Effector memory CD8-positive, alpha-beta T cell (primary cell): ENCODE measurements around the gene ZACN.
A peak's percentile ranks its signal among the peaks of the same experiment; 100 is the strongest.

Experiments
- ATAC-seq: fragments of 150-1000 bp; cut with Tn5 transposase; replicated peaks from 2 replicates; pipeline ENCODE4 v1.10.0; 2021; ENCODE audit warnings: mild to moderate bottlenecking, moderate library complexity
- DNase-seq, 3 experiments: peaks; one replicate each; pipeline ENCODE4 v3.0.0; 2021
- H3K27ac Mint-ChIP-seq, 2 donors: one replicate each; pipeline ENCODE4 v1.8.0; 2022; ENCODE audit warnings: mild to moderate bottlenecking in 2 of 2, mixed read lengths in 2 of 2, moderate library complexity in 2 of 2
- H3K27me3 Mint-ChIP-seq, 2 donors: one replicate each; pipeline ENCODE4 v1.8.0; 2022; ENCODE audit warnings: mixed read lengths in 2 of 2
- H3K36me3 Mint-ChIP-seq: one replicate; pipeline ENCODE4 v1.8.0; 2022; ENCODE audit warnings: mild to moderate bottlenecking, moderate library complexity, mixed read lengths; ENCODE audit not compliant: insufficient read depth
- H3K4me1 Mint-ChIP-seq, 2 donors: one replicate each; pipeline ENCODE4 v1.8.0; 2022; ENCODE audit warnings: low read depth in 2 of 2, mixed read lengths in 2 of 2
- H3K4me3 Mint-ChIP-seq, 2 donors: one replicate each; pipeline ENCODE4 v1.8.0; 2022; ENCODE audit warnings: mild to moderate bottlenecking in 2 of 2, mixed read lengths in 2 of 2, moderate library complexity in 2 of 2
- H3K9me3 Mint-ChIP-seq, 2 donors: one replicate each; pipeline ENCODE4 v1.8.0; 2022; ENCODE audit warnings: mixed read lengths in 2 of 2

Gene ZACN

DNA sequence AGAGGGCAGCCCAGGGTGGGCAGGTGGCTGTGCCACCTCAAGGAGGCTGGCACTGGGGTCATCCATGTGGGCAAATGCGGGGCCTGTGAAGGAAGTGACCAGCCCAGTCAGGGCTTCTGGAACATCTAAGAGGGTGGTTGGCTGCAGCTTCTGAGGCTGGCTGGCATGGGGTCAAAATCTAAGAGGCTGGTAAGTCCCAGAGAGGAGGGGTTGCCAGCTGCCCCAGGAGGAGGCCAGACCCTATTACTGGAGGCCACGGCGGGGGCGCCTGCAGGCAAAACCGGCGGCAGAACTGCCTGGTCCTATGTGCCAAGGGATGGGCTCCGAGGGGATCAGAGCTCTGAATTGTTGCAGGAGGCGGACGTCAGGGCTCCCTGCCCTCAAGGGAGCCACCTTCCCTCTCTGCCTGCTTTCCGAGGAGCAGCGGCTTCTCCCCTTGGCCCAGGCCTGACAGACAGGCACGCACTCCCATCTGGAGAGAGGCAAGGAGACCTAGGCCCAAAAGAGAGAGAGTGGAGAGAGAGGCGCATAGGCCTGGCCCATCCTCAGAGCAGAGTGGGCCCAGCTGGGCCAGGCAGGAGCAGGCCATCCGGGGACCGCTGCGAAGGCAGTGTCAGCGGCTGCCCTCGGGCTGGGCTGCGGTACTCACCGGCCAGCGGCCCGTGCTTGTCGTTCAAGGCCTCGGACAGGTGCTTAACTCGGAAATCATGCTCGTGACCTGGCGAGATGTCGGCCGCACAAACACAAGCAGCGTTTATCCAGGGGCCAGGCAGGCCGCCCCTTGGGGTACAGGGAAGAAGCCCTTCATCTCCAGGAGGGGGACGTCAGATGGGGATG lies 10.9 kb downstream of the ZACN start:
- Mint-ChIP-seq H3K36me3 (peaks cover 44% of the 10 kb centered on the region), H3K4me1 (peaks cover 0 to 1% of the 10 kb centered on the region in 2 donors), H3K27ac (no peak overlapping the region), H3K9me3 (no peaks in the 10 kb centered on the region), H3K27me3 (no peaks in the 10 kb centered on the region), H3K4me3 (no peak overlapping the region)
- ATAC-seq (no peak), DNase-seq (no peak)

DNA sequence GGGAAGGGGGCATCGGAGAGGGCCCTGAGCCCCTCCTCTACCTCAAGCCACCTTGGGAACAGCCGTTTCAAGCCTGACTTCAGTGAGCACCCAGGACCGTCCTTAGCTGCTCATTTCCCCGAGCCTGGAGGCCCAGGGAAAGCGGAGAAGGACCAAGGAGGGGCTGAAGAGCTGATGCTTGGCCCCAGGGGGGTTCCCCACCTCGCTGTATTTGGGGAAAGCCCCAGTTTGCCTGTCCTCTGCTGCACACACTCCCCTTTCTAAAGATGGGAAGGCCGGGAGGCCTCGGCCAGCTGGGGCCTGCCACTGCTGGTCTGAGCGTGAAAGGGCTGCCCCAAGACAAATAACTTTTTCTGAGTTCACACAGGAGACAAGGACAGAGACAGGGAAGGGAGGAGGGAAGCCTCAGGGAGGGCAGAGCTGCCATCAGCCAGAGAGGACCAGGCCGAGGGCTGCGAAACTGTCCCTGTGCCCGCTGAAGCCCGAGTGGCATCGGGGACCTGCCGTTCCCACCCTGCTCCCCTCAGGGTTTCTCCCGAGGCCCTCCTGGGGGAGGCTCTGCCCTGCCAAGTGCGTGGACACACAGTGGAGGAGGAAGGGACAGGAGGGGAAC lies 11.6 kb downstream of the ZACN start:
- Mint-ChIP-seq H3K4me1 (peaks cover under 1 to 1% of the 10 kb centered on the region in 2 donors), H3K4me3 (no peak overlapping the region), H3K27me3 (no peaks in the 10 kb centered on the region), H3K36me3 (peaks cover 49% of the 10 kb centered on the region), H3K27ac (peak overlapping the region in 1 of 2 donors; percentile 46), H3K9me3 (no peaks in the 10 kb centered on the region)
- ATAC-seq (no peak), DNase-seq (no peak)

DNA sequence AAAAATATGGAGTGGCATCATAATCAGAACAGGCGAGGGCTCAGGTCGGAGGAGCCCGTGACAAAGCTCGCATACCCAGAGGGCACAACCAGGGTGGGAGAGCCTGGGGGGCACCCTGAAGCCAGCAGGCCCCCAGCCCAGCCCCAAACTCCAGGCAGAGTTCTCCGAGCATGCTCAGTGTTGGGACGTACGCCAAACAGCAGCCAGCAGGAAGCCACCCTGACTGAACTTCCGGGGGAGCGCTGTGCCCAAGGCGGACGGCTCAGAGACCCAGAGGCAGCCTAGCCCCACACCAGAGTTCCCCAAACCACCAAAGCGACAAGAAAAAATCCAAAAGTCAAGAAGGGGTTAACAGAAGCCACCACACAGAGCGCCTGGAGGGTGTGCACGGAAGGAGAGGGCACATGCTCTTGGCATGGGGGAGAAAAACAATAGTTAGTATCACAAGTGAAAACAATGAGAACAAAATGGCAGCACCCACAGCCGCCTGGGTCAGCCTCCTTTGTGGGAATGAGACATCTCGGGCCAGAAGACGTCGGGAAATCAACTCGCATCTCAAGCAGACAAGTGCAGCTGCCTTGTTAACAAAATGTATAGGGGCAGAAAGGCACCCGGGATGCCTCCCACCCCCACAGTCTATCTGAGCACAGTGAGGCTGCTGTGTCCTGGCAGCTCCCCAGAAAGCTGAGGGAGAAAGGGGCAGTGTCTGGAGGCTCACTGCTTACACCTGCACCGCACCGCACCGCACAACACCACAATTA lies 12.7 kb downstream of the ZACN start:
- H3K27me3 Mint-ChIP-seq, result no peaks in the 10 kb centered on the region
- H3K4me3 Mint-ChIP-seq, result peak overlapping the region; percentile 33 to 47
- peaks cover 57% of the 10 kb centered on the region for H3K36me3 Mint-ChIP-seq
- H3K9me3 Mint-ChIP-seq, result no peaks in the 10 kb centered on the region
- peak overlapping the region; percentile 46 to 60 for H3K27ac Mint-ChIP-seq
- ATAC-seq (no peak), DNase-seq (no peak)
- H3K4me1 Mint-ChIP-seq, result peaks cover 4 to 6% of the 10 kb centered on the region in 2 donors

DNA sequence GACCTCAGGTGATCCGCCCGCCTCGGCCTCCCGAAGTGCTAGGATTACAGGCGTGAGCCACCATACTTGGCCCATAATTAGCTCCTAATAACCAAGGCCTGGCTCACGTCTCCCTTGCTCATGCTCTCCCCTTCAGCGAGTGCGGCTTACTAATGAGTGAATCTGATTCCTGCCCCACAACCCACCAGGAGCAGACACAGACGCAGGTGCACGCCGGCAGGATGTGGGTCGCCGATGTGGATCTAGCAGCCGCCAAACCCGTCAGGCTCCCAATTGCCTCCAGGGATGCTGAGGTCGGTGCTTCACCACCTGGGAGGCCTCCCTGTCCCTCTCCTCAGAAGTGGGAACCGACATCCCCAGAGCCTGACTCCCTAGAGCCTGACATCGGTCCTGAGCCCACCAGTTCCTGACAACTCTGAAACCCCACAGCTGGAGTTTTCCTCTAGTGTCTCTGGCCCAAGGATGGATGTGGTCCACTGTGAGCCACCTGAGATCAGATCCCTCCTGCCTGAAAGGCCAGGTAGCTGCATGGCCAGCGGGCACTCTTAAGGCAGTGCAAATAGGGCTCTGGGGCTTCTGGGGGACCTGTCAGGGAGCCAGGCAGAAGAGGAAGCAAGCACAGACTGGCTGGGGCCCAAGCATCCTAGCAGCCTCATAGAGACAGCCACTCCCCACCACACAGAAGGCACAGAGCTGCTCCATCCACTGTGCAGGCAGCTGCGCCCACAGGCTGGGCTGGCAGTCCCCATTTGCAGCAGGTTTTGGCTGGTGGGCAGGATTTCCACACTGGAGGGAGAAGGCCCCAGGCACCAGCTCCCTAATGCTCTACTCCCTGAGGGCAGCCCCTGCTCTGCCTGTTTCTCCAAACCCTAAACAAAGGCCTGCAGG lies 13.8 kb downstream of the ZACN start:
- Mint-ChIP-seq H3K27me3 (no peaks in the 10 kb centered on the region), H3K4me3 (no peak overlapping the region), H3K36me3 (peaks cover 64% of the 10 kb centered on the region), H3K9me3 (no peaks in the 10 kb centered on the region), H3K27ac (no peak overlapping the region), H3K4me1 (peaks cover 4 to 6% of the 10 kb centered on the region in 2 donors)
- DNase-seq, result no peak
- no peak for ATAC-seq

DNA sequence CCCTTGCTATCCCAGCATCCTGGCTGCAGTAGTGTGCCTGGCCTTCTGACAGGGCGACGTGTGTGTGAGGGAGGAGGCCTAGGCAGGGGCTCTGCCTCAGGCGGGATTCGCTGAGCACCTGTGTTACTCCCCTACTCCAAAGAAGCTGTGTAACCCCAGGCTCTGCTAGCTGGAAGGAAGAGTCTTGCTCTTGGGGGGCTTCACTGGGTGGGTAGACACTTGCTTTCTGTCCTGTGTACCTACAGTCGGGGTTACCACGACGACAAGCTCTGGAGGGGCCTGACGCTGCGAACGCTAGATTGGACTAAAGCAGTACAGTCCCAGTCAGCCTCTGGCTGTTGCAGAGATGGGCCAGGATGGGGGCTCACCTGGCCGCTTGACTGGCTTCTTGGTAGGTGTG lies 15.1 kb downstream of the ZACN start:
- Mint-ChIP-seq H3K27me3 (no peaks in the 10 kb centered on the region), H3K27ac (peak overlapping the region; percentile 23 to 38), H3K4me1 (peaks cover 4 to 6% of the 10 kb centered on the region in 2 donors), H3K9me3 (no peaks in the 10 kb centered on the region), H3K36me3 (peaks cover 77% of the 10 kb centered on the region), H3K4me3 (no peak overlapping the region)
- DNase-seq, result no peak
- no peak for ATAC-seq

DNA sequence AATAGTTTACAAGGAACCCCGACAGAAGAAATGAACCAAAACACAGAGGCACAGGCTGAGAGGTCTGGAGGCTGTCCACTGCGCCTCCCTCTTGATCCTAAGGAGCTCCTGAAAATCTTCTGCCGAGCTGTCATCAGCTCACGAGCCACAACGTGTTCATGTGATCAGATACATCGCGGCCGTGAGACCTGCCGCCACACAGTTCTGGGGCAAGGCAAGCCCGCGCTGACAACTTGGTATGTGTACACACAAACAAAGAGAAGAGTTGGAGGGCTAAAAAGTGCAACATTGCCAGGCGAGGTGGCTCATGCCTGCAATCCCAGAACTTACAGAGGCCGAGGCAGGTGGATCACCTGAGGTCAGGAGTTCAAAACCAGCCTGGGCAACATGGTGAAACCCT lies 17.0 kb downstream of the ZACN start:
- H3K4me3 Mint-ChIP-seq, result no peak overlapping the region
- H3K4me1 Mint-ChIP-seq, result peaks cover 6 to 10% of the 10 kb centered on the region in 2 donors
- no peak for ATAC-seq
- H3K9me3 Mint-ChIP-seq, result no peaks in the 10 kb centered on the region
- no peaks in the 10 kb centered on the region for H3K27me3 Mint-ChIP-seq
- no peak overlapping the region for H3K27ac Mint-ChIP-seq
- DNase-seq, result no peak
- H3K36me3 Mint-ChIP-seq, result peaks cover 84% of the 10 kb centered on the region

DNA sequence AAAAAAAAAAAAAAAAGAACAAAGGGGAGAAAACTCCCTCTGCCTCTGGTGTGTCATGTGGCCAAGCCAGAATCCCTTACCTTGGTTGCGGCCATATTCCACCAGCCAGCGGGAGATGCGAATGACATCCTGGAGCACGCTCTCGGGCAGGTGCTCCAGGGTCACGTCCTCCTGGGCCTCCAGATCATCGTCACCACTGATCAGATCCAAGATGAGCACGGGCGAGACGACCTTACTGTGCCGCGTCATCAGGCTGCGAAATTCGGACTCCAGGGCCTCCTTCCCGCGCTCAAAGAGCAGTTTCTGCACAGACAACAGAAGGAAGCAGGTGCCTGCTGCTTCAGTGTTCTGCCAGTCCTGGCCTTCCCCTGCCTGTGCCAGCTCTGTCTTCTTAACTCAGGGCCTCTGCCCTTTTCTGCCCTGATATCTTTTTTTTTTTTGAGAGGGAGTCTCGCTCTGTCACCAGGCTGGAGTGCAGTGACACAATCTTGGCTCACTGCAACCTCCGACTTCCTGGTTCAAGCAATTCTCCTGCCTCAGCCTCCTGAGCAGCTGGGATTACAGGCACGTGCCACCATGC lies 18.8 kb downstream of the ZACN start:
- H3K27me3 Mint-ChIP-seq, result no peaks in the 10 kb centered on the region
- DNase-seq (no peak), ATAC-seq (no peak)
- H3K4me3 Mint-ChIP-seq, result no peak overlapping the region
- peaks cover 12 to 23% of the 10 kb centered on the region in 2 donors for H3K4me1 Mint-ChIP-seq
- no peaks in the 10 kb centered on the region for H3K9me3 Mint-ChIP-seq
- peaks cover 79% of the 10 kb centered on the region for H3K36me3 Mint-ChIP-seq
- no peak overlapping the region for H3K27ac Mint-ChIP-seq

DNA sequence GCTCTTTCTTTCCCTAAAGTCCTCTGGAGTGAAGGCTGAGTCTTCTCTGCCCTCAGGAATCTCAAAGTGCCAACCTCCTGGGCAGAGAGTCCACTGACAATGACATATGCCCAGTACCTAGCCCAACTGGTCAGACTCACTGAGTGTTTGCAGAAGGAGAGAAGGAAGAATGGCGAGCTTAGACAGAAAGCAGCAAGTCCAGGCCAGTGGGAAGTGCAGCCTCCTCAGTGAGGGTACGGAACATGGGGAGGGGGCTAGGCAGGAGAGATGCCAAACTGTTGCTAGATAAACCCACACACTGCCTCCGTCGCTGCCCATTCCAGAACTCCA lies 23.9 kb downstream of the ZACN start:
- peaks cover 20 to 27% of the 10 kb centered on the region in 2 donors for H3K4me1 Mint-ChIP-seq
- no peaks in the 10 kb centered on the region for H3K27me3 Mint-ChIP-seq
- no peak for ATAC-seq
- no peaks in the 10 kb centered on the region for H3K9me3 Mint-ChIP-seq
- peak overlapping the region; percentile 95 to 98 for H3K27ac Mint-ChIP-seq
- H3K4me3 Mint-ChIP-seq, result peak overlapping the region; percentile 94 to 99
- peaks cover 40% of the 10 kb centered on the region for H3K36me3 Mint-ChIP-seq
- no peak for DNase-seq

DNA sequence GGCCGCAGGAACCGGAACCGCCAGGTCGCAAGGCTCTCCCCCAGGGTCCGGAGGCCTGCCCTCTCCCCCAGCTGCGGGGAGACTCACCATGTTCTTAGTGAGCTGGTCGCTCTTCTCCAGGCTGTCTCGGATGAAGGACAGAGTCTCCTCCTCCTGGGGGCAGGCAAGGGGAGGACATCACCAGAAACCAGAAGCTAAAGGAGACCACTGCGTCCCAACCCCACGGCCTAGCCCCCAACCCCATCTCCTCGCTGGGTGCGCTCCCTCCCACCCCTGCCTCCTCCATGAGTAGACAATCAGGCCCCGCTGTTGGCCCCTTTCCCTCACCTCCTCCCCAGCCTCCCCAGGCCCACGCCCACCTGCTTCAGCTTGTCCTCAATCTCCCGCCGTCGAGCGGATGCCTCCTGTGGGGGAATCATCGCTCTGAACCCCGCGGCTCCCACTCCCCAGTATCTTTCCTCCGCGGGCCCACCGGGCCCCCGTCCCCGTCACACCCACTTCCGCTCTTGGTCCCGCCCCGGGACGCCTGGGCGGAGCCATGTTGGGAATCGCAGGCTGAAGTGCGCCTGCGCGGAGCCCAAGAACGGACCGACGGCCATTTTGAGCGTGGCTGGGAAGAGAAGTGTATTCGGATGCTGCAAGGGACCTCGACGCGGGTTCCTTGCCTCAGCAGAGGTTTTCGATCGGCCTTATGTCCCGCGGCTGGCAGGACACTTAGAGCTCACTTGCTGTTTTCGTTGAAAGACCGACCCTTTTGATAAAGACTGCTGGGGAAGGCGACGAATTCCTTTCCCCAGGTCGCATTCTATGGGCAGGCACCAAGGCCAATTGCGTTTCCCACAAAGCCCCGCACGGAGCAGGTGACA lies 24.5 kb downstream of the ZACN start, which contains the start of gene EXOC7:
Gene EXOC7 (minus strand): TSS at position 514 of the 866 bp plus-strand sequence. CDS start 95 bp downstream, at position 419.
- Mint-ChIP-seq H3K9me3 (no peaks in the 10 kb centered on the region), H3K36me3 (peaks cover 34% of the 10 kb centered on the region), H3K27ac (peak within 1 kb of the TSS; percentile 95 to 98), H3K4me1 (peaks cover 20 to 27% of the 10 kb centered on the region in 2 donors), H3K27me3 (no peaks in the 10 kb centered on the region), H3K4me3 (peak within 1 kb of the TSS; percentile 94 to 99)
- ATAC-seq (peak; percentile 93), DNase-seq (peak; percentile 90 to 92 (median 92))

DNA sequence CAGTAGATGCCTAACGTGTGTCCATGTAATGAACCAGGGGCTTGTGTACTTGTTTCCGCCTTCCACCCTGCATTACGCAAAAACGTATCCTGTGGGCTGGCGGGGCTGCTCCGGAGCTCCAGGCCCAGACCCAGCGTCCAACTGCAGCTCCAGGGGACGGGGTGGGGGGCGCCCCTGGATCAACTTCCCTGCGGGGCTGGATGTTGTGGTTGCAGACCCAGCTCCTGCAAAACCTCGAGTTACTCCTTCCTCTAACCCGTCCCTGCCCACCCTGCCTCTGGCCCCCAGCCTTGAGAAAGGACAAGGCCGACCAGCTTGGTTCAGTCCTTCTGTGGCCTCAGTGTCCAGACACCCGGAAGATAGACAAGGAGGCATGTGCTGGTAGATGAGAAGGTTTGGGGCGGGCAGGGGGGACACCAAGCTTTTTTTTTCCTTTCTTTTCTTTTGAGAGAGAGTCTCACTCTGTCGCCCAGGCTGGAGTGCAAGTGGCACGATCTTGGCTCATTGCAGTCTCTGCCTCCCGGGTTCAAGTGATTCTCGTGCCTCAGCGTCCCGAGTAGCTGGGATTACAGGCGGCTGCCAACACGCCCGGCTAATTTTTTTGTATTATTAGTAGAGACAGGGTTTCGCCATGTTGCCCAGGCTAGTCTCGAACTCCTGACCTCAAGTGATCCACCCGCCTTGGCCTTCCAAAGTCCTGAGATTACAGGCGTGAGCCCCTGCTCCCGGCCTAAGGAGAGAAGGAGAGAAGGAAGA lies 25.3 kb downstream of the ZACN start:
- no peaks in the 10 kb centered on the region for H3K27me3 Mint-ChIP-seq
- DNase-seq, result no peak
- H3K9me3 Mint-ChIP-seq, result no peaks in the 10 kb centered on the region
- peak overlapping the region; percentile 94 to 99 for H3K4me3 Mint-ChIP-seq
- H3K27ac Mint-ChIP-seq, result peak overlapping the region; percentile 95 to 98
- peaks cover 26% of the 10 kb centered on the region for H3K36me3 Mint-ChIP-seq
- H3K4me1 Mint-ChIP-seq, result peaks cover 20 to 27% of the 10 kb centered on the region in 2 donors
- no peak for ATAC-seq

DNA sequence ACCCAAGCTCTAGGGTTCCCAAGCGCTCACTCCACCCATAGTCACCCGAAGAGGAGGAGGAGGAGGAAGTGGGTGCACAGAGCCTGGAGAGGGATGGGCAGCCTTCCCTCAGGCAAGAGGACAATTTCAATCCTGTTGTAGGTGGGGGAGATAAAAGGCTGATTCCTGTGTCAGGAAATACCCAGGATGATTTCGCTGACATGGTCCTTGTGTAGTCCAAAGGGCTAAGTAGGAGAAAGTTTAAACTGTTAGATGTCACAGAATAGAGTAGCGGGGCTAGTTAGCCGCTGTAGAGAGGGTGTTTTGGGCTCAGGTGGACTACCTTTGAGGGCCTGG lies 25.9 kb downstream of the ZACN start:
- H3K9me3 Mint-ChIP-seq, result no peaks in the 10 kb centered on the region

More for the DNA sequence above, 25.9 kb downstream of the ZACN start:
- H3K27ac Mint-ChIP-seq, result peak overlapping the region; percentile 77 to 95
- DNase-seq, result no peak
- H3K27me3 Mint-ChIP-seq, result no peaks in the 10 kb centered on the region
- peak overlapping the region; percentile 94 to 99 for H3K4me3 Mint-ChIP-seq
- peaks cover 21% of the 10 kb centered on the region for H3K36me3 Mint-ChIP-seq
- no peak for ATAC-seq
- H3K4me1 Mint-ChIP-seq, result peaks cover 20 to 26% of the 10 kb centered on the region in 2 donors
